Smooth muscle cell (in vitro differentiated cells): Measurements from ENCODE around the gene CUL4A. TPM values are rescaled to one million over a fixed set of nuclear protein-coding genes. Genes with fewer than 3 reads are reported as not detected.

Experiments
- DNase-seq: peaks from one replicate; lab custom pipeline; 2025; ENCODE audit not compliant: unreplicated experiment; lab: John Stamatoyannopoulos, UW
- H2AFZ ChIP-seq: fragments of 200-600 bp; sonication (generic); 2 replicates; pipeline ENCODE4 v1.6.0; 2016; ENCODE audit warnings: antibody characterized with exemption, low read depth, mild to moderate bottlenecking
- H3F3A ChIP-seq: fragments of 200-600 bp; sonication (generic); 2 replicates; pipeline ENCODE4 v1.6.0; 2017; ENCODE audit warnings: antibody characterized with exemption, low read depth
- H3K27ac ChIP-seq: fragments of 200-600 bp; sonication (generic); 2 replicates; pipeline ENCODE4 v1.5.1; 2016; ENCODE audit warnings: low read depth, mild to moderate bottlenecking
- H3K27me3 ChIP-seq: fragments of 200-600 bp; sonication (generic); 2 replicates; pipeline ENCODE4 v1.6.1; 2016; ENCODE audit warnings: low read depth, mild to moderate bottlenecking
- H3K36me3 ChIP-seq: fragments of 200-600 bp; sonication (generic); 2 replicates; pipeline ENCODE4 v1.5.1; 2016; ENCODE audit warnings: low read depth
- H3K4me1 ChIP-seq: fragments of 200-600 bp; sonication (generic); 2 replicates; pipeline ENCODE4 v1.5.1; 2016; ENCODE audit warnings: low read depth
- H3K4me2 ChIP-seq: fragments of 200-600 bp; sonication (generic); 2 replicates; pipeline ENCODE4 v1.6.0; 2016; ENCODE audit warnings: mild to moderate bottlenecking
- H3K4me3 ChIP-seq: fragments of 200-600 bp; sonication (generic); 2 replicates; pipeline ENCODE4 v1.5.1; 2016; ENCODE audit warnings: mild to moderate bottlenecking
- H3K79me2 ChIP-seq: fragments of 200-600 bp; sonication (generic); 2 replicates; pipeline ENCODE4 v1.6.0; 2016; ENCODE audit warnings: low read depth, mild to moderate bottlenecking
- H3K9ac ChIP-seq: fragments of 200-600 bp; sonication (generic); 2 replicates; pipeline ENCODE4 v1.6.0; 2016; ENCODE audit warnings: low read depth
- H3K9me3 ChIP-seq: fragments of 200-600 bp; sonication (generic); replicated peaks from 2 replicates; pipeline ENCODE4 v1.5.1; 2016; ENCODE audit warnings: low read depth
- H4K20me1 ChIP-seq: fragments of 200-600 bp; sonication (generic); 2 replicates; pipeline ENCODE4 v1.6.0; 2016; ENCODE audit warnings: low read depth
- WGBS: methylation state at CpG from one replicate; pipeline ENCODE4 v1.1.7; 2016; ENCODE audit warnings: low lambda C conversion rate; 5-methylcytosine and 5-hydroxymethylcytosine counted together
- microRNA-seq: library from miRNA; unstranded; fragments of <30 nt; microRNA quantifications from one replicate; pipeline ENCODE4, GENCODE V29; 2016; ENCODE audit warnings: borderline number of aligned reads
- polyA plus RNA-seq: library from polyadenylated mRNA; unstranded; fragments of >200 nt; fragmentation: Nextera tagmentation; extraction: Ambion mirVana; gene quantifications from 2 replicates; pipeline ENCODE4 v1.2.1, GENCODE V29; 2016
- small RNA-seq: library from RNA; depleted of rRNA; stranded (forward); fragments of <200 nt; gene quantifications from one replicate; pipeline ENCODE3, GENCODE V24; 2014
- total RNA-seq: library from RNA; depleted of rRNA; stranded (reverse); fragments of >200 nt; gene quantifications from 2 replicates; pipeline ENCODE4 v1.2.3, GENCODE V29; 2014
- TF ChIP-seq, protein P1 (sequence below): fragments of 200-600 bp; sonication (generic); IDR thresholded peaks from 2 replicates; pipeline ENCODE4 v1.5.1; 2017; ENCODE audit warnings: borderline replicate concordance, mild to moderate bottlenecking, antibody characterized with exemption; ENCODE audit not compliant: insufficient read depth, poor library complexity, severe bottlenecking

CUL4A gene
- total and polyA plus RNA-seq, 2 experiments from 2014 or later: 40.3 to 62.7 TPM

DNA sequence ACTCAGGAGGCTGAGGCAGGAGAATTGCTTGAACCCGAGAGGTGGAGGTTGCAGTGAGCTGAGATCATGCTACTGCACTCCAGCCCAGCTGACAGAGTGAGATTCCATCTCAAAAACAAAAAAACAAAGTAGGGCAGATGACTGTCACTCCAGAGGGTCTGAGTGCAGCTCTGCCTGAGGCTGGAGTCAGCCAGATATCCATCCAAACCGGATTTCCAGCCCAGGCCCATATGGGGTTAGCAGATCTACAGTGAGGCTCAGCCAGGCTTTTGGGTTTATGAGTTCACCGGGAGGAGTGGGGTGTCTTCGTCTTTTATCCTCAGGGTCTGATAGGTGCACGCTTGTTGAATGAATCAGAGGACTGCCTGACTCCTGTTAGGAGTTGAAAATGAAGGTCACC, 106.6 kb downstream of the CUL4A start:
- TF ChIP-seq, protein P1, sequence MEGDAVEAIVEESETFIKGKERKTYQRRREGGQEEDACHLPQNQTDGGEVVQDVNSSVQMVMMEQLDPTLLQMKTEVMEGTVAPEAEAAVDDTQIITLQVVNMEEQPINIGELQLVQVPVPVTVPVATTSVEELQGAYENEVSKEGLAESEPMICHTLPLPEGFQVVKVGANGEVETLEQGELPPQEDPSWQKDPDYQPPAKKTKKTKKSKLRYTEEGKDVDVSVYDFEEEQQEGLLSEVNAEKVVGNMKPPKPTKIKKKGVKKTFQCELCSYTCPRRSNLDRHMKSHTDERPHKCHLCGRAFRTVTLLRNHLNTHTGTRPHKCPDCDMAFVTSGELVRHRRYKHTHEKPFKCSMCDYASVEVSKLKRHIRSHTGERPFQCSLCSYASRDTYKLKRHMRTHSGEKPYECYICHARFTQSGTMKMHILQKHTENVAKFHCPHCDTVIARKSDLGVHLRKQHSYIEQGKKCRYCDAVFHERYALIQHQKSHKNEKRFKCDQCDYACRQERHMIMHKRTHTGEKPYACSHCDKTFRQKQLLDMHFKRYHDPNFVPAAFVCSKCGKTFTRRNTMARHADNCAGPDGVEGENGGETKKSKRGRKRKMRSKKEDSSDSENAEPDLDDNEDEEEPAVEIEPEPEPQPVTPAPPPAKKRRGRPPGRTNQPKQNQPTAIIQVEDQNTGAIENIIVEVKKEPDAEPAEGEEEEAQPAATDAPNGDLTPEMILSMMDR: no peak
- no peak overlapping the region for H3K4me3 ChIP-seq
- H3K9me3 ChIP-seq: no peaks in the 10 kb centered on the region
- no peak overlapping the region for H2AFZ ChIP-seq
- no peaks in the 10 kb centered on the region for H3K27me3 ChIP-seq
- H4K20me1 ChIP-seq: peaks cover 75% of the 10 kb centered on the region
- no peak overlapping the region for H3K9ac ChIP-seq
- H3F3A ChIP-seq: no peaks in the 10 kb centered on the region
- H3K79me2 ChIP-seq: no peaks in the 10 kb centered on the region
- WGBS: 93% methylated on average over 5 of the region's 5 CpGs
- no peak overlapping the region for H3K27ac ChIP-seq
- H3K4me2 ChIP-seq: no peak overlapping the region
- no peak for DNase-seq
- peaks cover 2% of the 10 kb centered on the region for H3K36me3 ChIP-seq
- H3K4me1 ChIP-seq: no peaks in the 10 kb centered on the region

Small RNA genes within 50 kb of the gene (microRNA-seq; reads per million reads assigned to microRNA genes)
- not detected for gene MIR8075

Small RNA genes within 50 kb of the gene (small RNA-seq; reads per million reads assigned to genes)
- gene AL137002.1: not detected
- gene MIR8075: not detected

Other genes with a start within 250 kb of the CUL4A start
- 3.8 and 7.6 TPM in 2 replicates for gene MCF2L, start 240.4 kb upstream of the CUL4A start, total RNA-seq
- 0.54 and 5.5 TPM in 2 replicates for gene MCF2L, start 240.4 kb upstream of the CUL4A start, polyA plus RNA-seq
- 0.63 and 1.7 TPM in 2 replicates for gene F7, start 103.8 kb upstream of the CUL4A start, total RNA-seq
- 1.7 TPM in 2 replicates for gene F7, start 103.8 kb upstream of the CUL4A start, polyA plus RNA-seq
- gene F10, start 86.8 kb upstream of the CUL4A start, total RNA-seq: 17.1 and 19.4 TPM in 2 replicates
- gene F10, start 86.8 kb upstream of the CUL4A start, polyA plus RNA-seq: 28.2 and 43.7 TPM in 2 replicates
- gene PROZ, start 51.0 kb upstream of the CUL4A start, total RNA-seq: not detected in 2 replicates
- not detected in 2 replicates for gene PROZ, start 51.0 kb upstream of the CUL4A start, polyA plus RNA-seq
- 25.5 and 27.1 TPM in 2 replicates for gene PCID2, start 944 bp upstream of the CUL4A start, total RNA-seq
- gene PCID2, start 944 bp upstream of the CUL4A start, polyA plus RNA-seq: 26.2 and 32.5 TPM in 2 replicates
- gene LAMP1, start 87.6 kb downstream of the CUL4A start, total RNA-seq: 111 TPM in 2 replicates
- gene LAMP1, start 87.6 kb downstream of the CUL4A start, polyA plus RNA-seq: 146 and 159 TPM in 2 replicates
- 2.2 and 4.4 TPM in 2 replicates for gene GRTP1, start 154.5 kb downstream of the CUL4A start, total RNA-seq
- gene GRTP1, start 154.5 kb downstream of the CUL4A start, polyA plus RNA-seq: 4.4 and 6.5 TPM in 2 replicates
- gene ADPRHL1, start 243.9 kb downstream of the CUL4A start, total RNA-seq: 0.18 and 0.99 TPM in 2 replicates
- gene ADPRHL1, start 243.9 kb downstream of the CUL4A start, polyA plus RNA-seq: 1.1 and 1.2 TPM in 2 replicates